ENCODE results near the gene CALHM6. TPM values are rescaled to one million over a fixed set of nuclear protein-coding genes. Genes with fewer than 3 reads are reported as not detected.

The CALHM6 gene
- total and polyA plus RNA-seq, 2 of the 8 experiments (the other 6 are each of a cell fraction or from before 2014, with no cell fraction given) = 0.93 to 1.8 TPM

DNA sequence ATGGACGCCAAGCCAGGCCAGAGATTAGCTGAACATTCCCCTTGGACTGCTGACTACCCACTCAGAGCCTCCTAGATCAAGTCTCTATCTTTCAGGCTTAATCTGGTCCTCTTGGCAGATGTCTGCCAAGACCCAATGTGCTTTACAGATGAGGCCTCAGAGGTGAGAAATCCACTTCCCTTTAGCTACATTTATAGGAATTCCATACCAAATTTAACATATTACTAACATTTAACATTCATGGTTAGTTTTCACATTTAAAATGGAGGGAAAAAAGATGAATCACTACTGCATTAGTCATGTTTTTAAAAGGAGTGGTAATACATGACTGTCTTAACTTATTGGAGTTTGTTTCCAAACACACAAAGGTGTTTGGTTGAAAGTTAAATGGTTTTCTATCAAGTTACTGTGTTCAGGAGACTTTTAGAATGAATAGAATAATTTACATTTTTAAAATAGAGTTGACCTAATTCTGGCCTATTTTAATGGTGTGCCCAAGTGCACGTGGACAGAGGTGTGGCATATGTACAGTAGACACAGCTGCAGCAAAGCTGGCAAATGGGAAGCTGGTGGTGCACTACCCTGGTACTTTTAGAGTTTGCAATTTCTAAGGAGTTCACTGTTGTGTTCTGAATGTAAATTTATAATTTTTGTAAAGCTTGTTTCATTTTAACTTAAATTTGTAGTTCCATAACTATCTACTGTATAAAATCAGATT is 41.9 kb upstream of the CALHM6 start (continued):
- TF ChIP-seq RBBP5 (IDR thresholded peaks at IDR 0.05; ENCODE audit: borderline replicate concordance, low read depth, low read length) (no peak), TAF7 (optimal IDR thresholded peaks at IDR 0.05; ENCODE audit: borderline replicate concordance, low read depth, low read length) (no peak), POU5F1 (IDR thresholded peaks at IDR 0.05; ENCODE audit: low read depth, low read length) (no peak), RFX5 (IDR thresholded peaks at IDR 0.05; ENCODE audit: borderline replicate concordance, low read depth, low read length) (no peak), JUN (IDR thresholded peaks at IDR 0.05; ENCODE audit: low read depth, low read length) (no peak), SP1 (IDR thresholded peaks at IDR 0.05; ENCODE audit: low read depth, low read length) (no peak)

All from H1 (cell line).